ENCODE results near the gene RGS11.
"Not testable (repeated sequence)": the region's sequence is repeated elsewhere in the genome, so short reads cannot be mapped to it uniquely, and the experiment has no call there.

Gene RGS11

GRCh38 chr16:268141-269053, 7.3 kb downstream of the RGS11 start:
- Histone ChIP-seq H3K4me1 (ENCODE audit: control insufficient read depth, insufficient read depth, low read length) (no peaks in the 10 kb centered on the region), H3K9ac (ENCODE audit: low read length) (no peak overlapping the region), H3K9me3 (ENCODE audit: control insufficient read depth, insufficient read depth, low read depth, low read length) (no peaks in the 10 kb centered on the region), H3K36me3 (ENCODE audit: control insufficient read depth, insufficient read depth, low read length) (peaks cover 18% of the 10 kb centered on the region), H3K27me3 (ENCODE audit: control insufficient read depth, insufficient read depth, low read length) (peaks cover 8% of the 10 kb centered on the region; the same call in 1 of the 2 replicates), H3K4me3 (ENCODE audit: low read depth, low read length) (no peak overlapping the region), H3K27ac (ENCODE audit: low read depth, low read length) (no peak overlapping the region)

- not testable (repeated sequence) for H3K9ac ChIP-seq (ENCODE audit: low read length); H3K27ac ChIP-seq (ENCODE audit: low read depth, low read length); H3K4me1 ChIP-seq (ENCODE audit: control insufficient read depth, insufficient read depth, low read length); H3K27me3 ChIP-seq (ENCODE audit: control insufficient read depth, insufficient read depth, low read length); H3K9me3 ChIP-seq (ENCODE audit: control insufficient read depth, insufficient read depth, low read depth, low read length); H3K4me3 ChIP-seq (ENCODE audit: low read depth, low read length)
- H3K36me3 ChIP-seq (ENCODE audit: control insufficient read depth, insufficient read depth, low read length), result peaks cover 24% of the 10 kb centered on the region
Measured at GRCh38 chr16:267562-267961, 8.2 kb downstream of the RGS11 start.

GRCh38 chr16:266258-267164, 9.2 kb downstream of the RGS11 start:
- Histone ChIP-seq H3K4me3 (ENCODE audit: low read depth, low read length) (no peak overlapping the region), H3K27me3 (ENCODE audit: control insufficient read depth, insufficient read depth, low read length) (no peaks in the 10 kb centered on the region), H3K9ac (ENCODE audit: low read length) (no peak overlapping the region), H3K4me1 (ENCODE audit: control insufficient read depth, insufficient read depth, low read length) (no peaks in the 10 kb centered on the region), H3K27ac (ENCODE audit: low read depth, low read length) (no peak overlapping the region), H3K9me3 (ENCODE audit: control insufficient read depth, insufficient read depth, low read depth, low read length) (no peaks in the 10 kb centered on the region), H3K36me3 (ENCODE audit: control insufficient read depth, insufficient read depth, low read length) (peaks cover 34% of the 10 kb centered on the region)

- Histone ChIP-seq H3K4me3 (ENCODE audit: low read depth, low read length) (no peak overlapping the region), H3K27ac (ENCODE audit: low read depth, low read length) (no peak overlapping the region), H3K27me3 (ENCODE audit: control insufficient read depth, insufficient read depth, low read length) (no peaks in the 10 kb centered on the region), H3K4me1 (ENCODE audit: control insufficient read depth, insufficient read depth, low read length) (no peaks in the 10 kb centered on the region), H3K36me3 (ENCODE audit: control insufficient read depth, insufficient read depth, low read length) (peaks cover 40% of the 10 kb centered on the region), H3K9me3 (ENCODE audit: control insufficient read depth, insufficient read depth, low read depth, low read length) (no peaks in the 10 kb centered on the region), H3K9ac (ENCODE audit: low read length) (no peak overlapping the region)
Measured at GRCh38 chr16:265711-266110, 10.0 kb downstream of the RGS11 start.

GRCh38 chr16:265002-265529, 10.7 kb downstream of the RGS11 start:
- Histone ChIP-seq H3K4me1 (ENCODE audit: control insufficient read depth, insufficient read depth, low read length) (no peaks in the 10 kb centered on the region), H3K36me3 (ENCODE audit: control insufficient read depth, insufficient read depth, low read length) (peaks cover 47% of the 10 kb centered on the region), H3K4me3 (ENCODE audit: low read depth, low read length) (no peak overlapping the region), H3K27ac (ENCODE audit: low read depth, low read length) (no peak overlapping the region), H3K9me3 (ENCODE audit: control insufficient read depth, insufficient read depth, low read depth, low read length) (no peaks in the 10 kb centered on the region), H3K27me3 (ENCODE audit: control insufficient read depth, insufficient read depth, low read length) (no peaks in the 10 kb centered on the region), H3K9ac (ENCODE audit: low read length) (no peak overlapping the region)

GRCh38 chr16:264440-264951, 11.2 kb downstream of the RGS11 start:
- H3K9ac ChIP-seq (ENCODE audit: low read length), result no peak overlapping the region
- H3K27ac ChIP-seq (ENCODE audit: low read depth, low read length), result no peak overlapping the region
- no peaks in the 10 kb centered on the region for H3K27me3 ChIP-seq (ENCODE audit: control insufficient read depth, insufficient read depth, low read length)
- H3K4me1 ChIP-seq (ENCODE audit: control insufficient read depth, insufficient read depth, low read length), result no peaks in the 10 kb centered on the region
- H3K4me3 ChIP-seq (ENCODE audit: low read depth, low read length), result no peak overlapping the region
- H3K9me3 ChIP-seq (ENCODE audit: control insufficient read depth, insufficient read depth, low read depth, low read length), result no peaks in the 10 kb centered on the region
- H3K36me3 ChIP-seq (ENCODE audit: control insufficient read depth, insufficient read depth, low read length), result peaks cover 52% of the 10 kb centered on the region

GRCh38 chr16:263944-264343, 11.8 kb downstream of the RGS11 start:
- Histone ChIP-seq H3K36me3 (ENCODE audit: control insufficient read depth, insufficient read depth, low read length) (peaks cover 57% of the 10 kb centered on the region), H3K27ac (ENCODE audit: low read depth, low read length) (no peak overlapping the region), H3K4me1 (ENCODE audit: control insufficient read depth, insufficient read depth, low read length) (no peaks in the 10 kb centered on the region), H3K4me3 (ENCODE audit: low read depth, low read length) (no peak overlapping the region), H3K9me3 (ENCODE audit: control insufficient read depth, insufficient read depth, low read depth, low read length) (no peaks in the 10 kb centered on the region), H3K9ac (ENCODE audit: low read length) (no peak overlapping the region), H3K27me3 (ENCODE audit: control insufficient read depth, insufficient read depth, low read length) (no peaks in the 10 kb centered on the region)

GRCh38 chr16:263182-263774, 12.5 kb downstream of the RGS11 start:
- H3K36me3 ChIP-seq (ENCODE audit: control insufficient read depth, insufficient read depth, low read length), result peaks cover 57% of the 10 kb centered on the region

GRCh38 chr16:262121-262745, 13.5 kb downstream of the RGS11 start:
- Histone ChIP-seq H3K4me1 (ENCODE audit: control insufficient read depth, insufficient read depth, low read length) (no peaks in the 10 kb centered on the region), H3K27ac (ENCODE audit: low read depth, low read length) (no peak overlapping the region), H3K9ac (ENCODE audit: low read length) (no peak overlapping the region), H3K4me3 (ENCODE audit: low read depth, low read length) (no peak overlapping the region), H3K36me3 (ENCODE audit: control insufficient read depth, insufficient read depth, low read length) (peaks cover 57% of the 10 kb centered on the region), H3K9me3 (ENCODE audit: control insufficient read depth, insufficient read depth, low read depth, low read length) (no peaks in the 10 kb centered on the region), H3K27me3 (ENCODE audit: control insufficient read depth, insufficient read depth, low read length) (no peaks in the 10 kb centered on the region)

More at GRCh38 chr16:263182-263774, 12.5 kb downstream of the RGS11 start:
- Histone ChIP-seq H3K27me3 (ENCODE audit: control insufficient read depth, insufficient read depth, low read length) (no peaks in the 10 kb centered on the region), H3K9ac (ENCODE audit: low read length) (no peak overlapping the region), H3K9me3 (ENCODE audit: control insufficient read depth, insufficient read depth, low read depth, low read length) (no peaks in the 10 kb centered on the region), H3K4me3 (ENCODE audit: low read depth, low read length) (no peak overlapping the region), H3K4me1 (ENCODE audit: control insufficient read depth, insufficient read depth, low read length) (no peaks in the 10 kb centered on the region), H3K27ac (ENCODE audit: low read depth, low read length) (no peak overlapping the region)

GRCh38 chr16:261031-261691, 14.6 kb downstream of the RGS11 start:
- H3K36me3 ChIP-seq (ENCODE audit: control insufficient read depth, insufficient read depth, low read length), result peaks cover 61% of the 10 kb centered on the region
- H3K27ac ChIP-seq (ENCODE audit: low read depth, low read length), result no peak overlapping the region
- no peak overlapping the region for H3K4me3 ChIP-seq (ENCODE audit: low read depth, low read length)
- no peaks in the 10 kb centered on the region for H3K27me3 ChIP-seq (ENCODE audit: control insufficient read depth, insufficient read depth, low read length)
- no peaks in the 10 kb centered on the region for H3K4me1 ChIP-seq (ENCODE audit: control insufficient read depth, insufficient read depth, low read length)
- H3K9me3 ChIP-seq (ENCODE audit: control insufficient read depth, insufficient read depth, low read depth, low read length), result no peaks in the 10 kb centered on the region
- no peak overlapping the region for H3K9ac ChIP-seq (ENCODE audit: low read length)

Data from HUES6 (cell line).